ENCODE results near the gene ARHGEF33. TPM values are rescaled to one million over a fixed set of nuclear protein-coding genes. Genes with fewer than 3 reads are reported as not detected.

The ARHGEF33 gene
- total RNA-seq, 1 donor from 2014 or later, result 0.74 TPM

- TF ChIP-seq POLR2A (IDR thresholded peaks at IDR 0.05), result no peak
- no peak for TF ChIP-seq CTCF (IDR thresholded peaks at IDR 0.05)
- no peak for TF ChIP-seq POLR2AphosphoS5 (IDR thresholded peaks at IDR 0.05; ENCODE audit: insufficient read depth in 1 of 2, low read depth in 1 of 2)
- no peaks in the 10 kb centered on the region for H3K27me3 ChIP-seq
- H3K27ac ChIP-seq, result no peak overlapping the region
- no peaks in the 10 kb centered on the region for H3K9me3 ChIP-seq
- H3K4me1 ChIP-seq, result peaks cover 19% of the 10 kb centered on the region
- intact Hi-C loops (cut with DNase I), result no loop called here
- no peak for DNase-seq (ENCODE audit: extremely low spot score in 2 of 2)
- peak overlapping the region; percentile 64 to 68 for H3K4me3 ChIP-seq
- H3K36me3 ChIP-seq, result peaks cover 0 to 4% of the 10 kb centered on the region in 2 donors
Observed at GRCh38 chr2:38876407-38876806, 13.3 kb upstream of the ARHGEF33 start.

GRCh38 chr2:38886063-38886462, 3.6 kb upstream of the ARHGEF33 start:
- H3K9me3 ChIP-seq, result no peaks in the 10 kb centered on the region
- DNase-seq (ENCODE audit: extremely low spot score in 2 of 2), result no peak
- H3K27me3 ChIP-seq, result no peaks in the 10 kb centered on the region
- intact Hi-C loops (cut with DNase I), result no loop called here
- no peak for TF ChIP-seq CTCF (IDR thresholded peaks at IDR 0.05)
- no peak for TF ChIP-seq POLR2AphosphoS5 (IDR thresholded peaks at IDR 0.05; ENCODE audit: insufficient read depth in 1 of 2, low read depth in 1 of 2)
- no peak for TF ChIP-seq POLR2A (IDR thresholded peaks at IDR 0.05)
- H3K27ac ChIP-seq, result no peak overlapping the region
- H3K4me3 ChIP-seq, result no peak overlapping the region
- H3K36me3 ChIP-seq, result no peaks in the 10 kb centered on the region
- no peaks in the 10 kb centered on the region for H3K4me1 ChIP-seq

- Histone ChIP-seq H3K9me3 (no peaks in the 10 kb centered on the region), H3K36me3 (no peaks in the 10 kb centered on the region), H3K4me3 (no peak overlapping the region), H3K27me3 (no peaks in the 10 kb centered on the region), H3K4me1 (no peaks in the 10 kb centered on the region), H3K27ac (no peak overlapping the region)
- intact Hi-C loops (cut with DNase I), result no loop called here
- no peak for DNase-seq (ENCODE audit: extremely low spot score in 2 of 2)
- TF ChIP-seq POLR2A (IDR thresholded peaks at IDR 0.05) (no peak), CTCF (IDR thresholded peaks at IDR 0.05) (no peak), POLR2AphosphoS5 (IDR thresholded peaks at IDR 0.05; ENCODE audit: insufficient read depth in 1 of 2, low read depth in 1 of 2) (no peak)
Observed at GRCh38 chr2:38887347-38887746, 2.3 kb upstream of the ARHGEF33 start.

- Histone ChIP-seq H3K27ac (no peak overlapping the region), H3K27me3 (no peaks in the 10 kb centered on the region), H3K4me1 (no peaks in the 10 kb centered on the region), H3K9me3 (no peaks in the 10 kb centered on the region), H3K4me3 (no peak overlapping the region), H3K36me3 (no peaks in the 10 kb centered on the region)
- intact Hi-C loops (cut with DNase I), result no loop called here
- no peak for DNase-seq (ENCODE audit: extremely low spot score in 2 of 2)
- TF ChIP-seq CTCF (IDR thresholded peaks at IDR 0.05) (no peak), POLR2A (IDR thresholded peaks at IDR 0.05) (no peak), POLR2AphosphoS5 (IDR thresholded peaks at IDR 0.05; ENCODE audit: insufficient read depth in 1 of 2, low read depth in 1 of 2) (no peak)
Observed at GRCh38 chr2:38887902-38888554, 1.6 kb upstream of the ARHGEF33 start.

- no peak for TF ChIP-seq POLR2AphosphoS5 (IDR thresholded peaks at IDR 0.05; ENCODE audit: insufficient read depth in 1 of 2, low read depth in 1 of 2)
- TF ChIP-seq POLR2A (IDR thresholded peaks at IDR 0.05), result no peak
- TF ChIP-seq CTCF (IDR thresholded peaks at IDR 0.05), result no peak
- H3K9me3 ChIP-seq, result no peaks in the 10 kb centered on the region
- no peaks in the 10 kb centered on the region for H3K4me1 ChIP-seq
- H3K27me3 ChIP-seq, result no peaks in the 10 kb centered on the region
- no peak overlapping the region for H3K27ac ChIP-seq
- intact Hi-C loops (cut with DNase I), result no loop called here
- no peak overlapping the region for H3K4me3 ChIP-seq
- no peaks in the 10 kb centered on the region for H3K36me3 ChIP-seq
- DNase-seq (ENCODE audit: extremely low spot score in 2 of 2), result no peak
Observed at GRCh38 chr2:38889045-38889444, 630 bp upstream of the ARHGEF33 start.
